Erythroblast (primary cell): ENCODE data around the gene SV2C.

ENCODE experiments used
- GATA1 ChIP-seq: IDR thresholded peaks from 2 replicates; pipeline ENCODE4 v1.6.1; 2011; ENCODE audit warnings: low read depth, mild to moderate bottlenecking, control low read depth, low read length, moderate library complexity
- POLR2A ChIP-seq: IDR thresholded peaks from 2 replicates; pipeline ENCODE4 v1.6.1; 2011; ENCODE audit warnings: mild to moderate bottlenecking, low read length

DNA sequence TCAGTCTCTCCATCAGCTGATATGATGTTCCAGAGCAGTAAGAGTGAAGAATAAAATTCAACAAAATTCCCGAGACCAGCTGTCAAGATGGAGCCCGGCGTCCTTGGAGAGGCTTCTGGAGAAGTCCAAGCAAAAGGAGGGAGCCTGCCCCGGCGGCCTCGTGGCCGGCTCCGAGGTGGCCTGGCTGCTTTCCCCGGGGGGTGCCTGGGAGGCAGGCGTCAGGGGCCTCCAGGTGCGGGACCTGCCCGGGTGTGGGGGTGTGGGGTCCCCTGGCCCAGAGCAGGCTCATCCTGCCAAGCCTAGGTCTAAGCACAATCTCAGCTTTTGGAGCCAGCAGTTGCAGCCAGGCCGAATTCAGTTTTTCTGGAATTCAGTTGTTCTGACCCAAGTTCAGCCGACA lies 197.3 kb downstream of the SV2C start:
- TF ChIP-seq POLR2A (no peak), GATA1 (no peak)
